ENCODE measurements around the gene SHB.

GRCh38 chr9:37983381-37984067 lies 85.5 kb downstream of the SHB start:
- TF ChIP-seq POLR2A (IDR thresholded peaks at IDR 0.05) (no peak), CTCF (IDR thresholded peaks at IDR 0.05) (no peak), EP300 (IDR thresholded peaks at IDR 0.05) (no peak)
